DND-41 (cell line): ENCODE data around the gene ISG15.

Experiments used
- ATAC-seq: fragments of 200-7000 bp; cut with Tn5 transposase; 3 replicates; pipeline ENCODE4 v1.9.1; 2021; ENCODE audit warnings: low read depth; ENCODE audit not compliant: insufficient read depth
- DNase-seq: peaks from one replicate; pipeline ENCODE4 v3.0.0-alpha.2; 2020
- H2AFZ ChIP-seq: 2 replicates; pipeline ENCODE4 v1.6.0; 2012; ENCODE audit warnings: low read depth, low read length
- H3K27ac ChIP-seq: 2 replicates; pipeline ENCODE4 v1.5.1; 2012; ENCODE audit warnings: low read length, inconsistent platforms
- H3K27me3 ChIP-seq: fragments of 200-600 bp; sonication (generic); 2 replicates; pipeline ENCODE4 v1.6.0; 2012; ENCODE audit warnings: low read length, mild to moderate bottlenecking, inconsistent platforms; ENCODE audit not compliant: insufficient read depth, poor library complexity
- H3K36me3 ChIP-seq: 2 replicates; pipeline ENCODE4 v1.5.1; 2012; ENCODE audit warnings: low read length, inconsistent platforms; ENCODE audit not compliant: insufficient read depth
- H3K4me1 ChIP-seq: 2 replicates; pipeline ENCODE4 v1.5.1; 2012; ENCODE audit warnings: mild to moderate bottlenecking, low read length; ENCODE audit not compliant: insufficient read depth
- H3K4me2 ChIP-seq: 2 replicates; pipeline ENCODE4 v1.6.0; 2012; ENCODE audit warnings: mild to moderate bottlenecking, moderate library complexity, low read length, inconsistent platforms; ENCODE audit not compliant: insufficient read depth
- H3K4me3 ChIP-seq, 2 experiments: fragments of 200-600 bp in 1 of 2; shearing (Covaris generic) in 1 of 2; 2 replicates each; pipeline ENCODE4 v1.5.1; 2012 to 2016; ENCODE audit warnings: inconsistent platforms in 2 of 2, low read length in 2 of 2, mild to moderate bottlenecking in 2 of 2, low read depth in 1 of 2, moderate library complexity in 1 of 2
- H3K79me2 ChIP-seq: 2 replicates; pipeline ENCODE4 v1.6.0; 2012; ENCODE audit warnings: low read length, inconsistent platforms; ENCODE audit not compliant: insufficient read depth
- H3K9ac ChIP-seq: 2 replicates; pipeline ENCODE4 v1.6.0; 2012; ENCODE audit warnings: low read depth, mild to moderate bottlenecking, inconsistent platforms, low read length, moderate library complexity
- H3K9me3 ChIP-seq: 2 replicates; pipeline ENCODE4 v1.5.1; 2012; ENCODE audit warnings: low read length, moderate library complexity, mild to moderate bottlenecking, inconsistent platforms; ENCODE audit not compliant: insufficient read depth, severe bottlenecking
- H4K20me1 ChIP-seq: 2 replicates; pipeline ENCODE4 v1.6.0; 2012; ENCODE audit warnings: low read length; ENCODE audit not compliant: insufficient read depth
- CTCF ChIP-seq: IDR thresholded peaks from 2 replicates; pipeline ENCODE4 v1.5.1; 2012; ENCODE audit warnings: borderline replicate concordance, low read length, moderate library complexity, mild to moderate bottlenecking; ENCODE audit not compliant: poor library complexity, severe bottlenecking; ENCODE audit errors: extremely low read depth
- EZH2 ChIP-seq: IDR thresholded peaks from 3 replicates; pipeline ENCODE4 v1.6.1; 2012; ENCODE audit warnings: borderline replicate concordance, low read depth, mild to moderate bottlenecking, moderate library complexity, low read length, inconsistent platforms; ENCODE audit not compliant: severe bottlenecking

ISG15 gene

GRCh38 chr1:980602-981395, 32.5 kb upstream of the ISG15 start:
- H3K4me1 ChIP-seq, result peaks cover 9% of the 10 kb centered on the region
- DNase-seq, result no peak
- TF ChIP-seq EZH2 (no peak), CTCF (no peak)
- H3K9me3 ChIP-seq, result no peaks in the 10 kb centered on the region
- no peak overlapping the region for H3K9ac ChIP-seq
- H2AFZ ChIP-seq, result no peak overlapping the region
- no peak for ATAC-seq
- no peak overlapping the region for H3K4me3 ChIP-seq
- no peak overlapping the region for H3K4me2 ChIP-seq
- no peaks in the 10 kb centered on the region for H3K36me3 ChIP-seq
- no peak overlapping the region for H3K27ac ChIP-seq
- peaks cover 12% of the 10 kb centered on the region for H4K20me1 ChIP-seq
- peaks cover 4% of the 10 kb centered on the region for H3K27me3 ChIP-seq
- no peaks in the 10 kb centered on the region for H3K79me2 ChIP-seq

GRCh38 chr1:981491-981954, 31.8 kb upstream of the ISG15 start:
- H4K20me1 ChIP-seq, result peaks cover 12% of the 10 kb centered on the region
- H3K27ac ChIP-seq, result no peak overlapping the region
- TF ChIP-seq EZH2 (no peak), CTCF (no peak)
- H3K4me2 ChIP-seq, result no peak overlapping the region
- H3K27me3 ChIP-seq, result no peaks in the 10 kb centered on the region
- H3K9ac ChIP-seq, result no peak overlapping the region
- no peaks in the 10 kb centered on the region for H3K79me2 ChIP-seq
- peaks cover 2% of the 10 kb centered on the region for H3K4me1 ChIP-seq
- no peak for DNase-seq
- no peak for ATAC-seq
- no peak overlapping the region for H2AFZ ChIP-seq
- no peaks in the 10 kb centered on the region for H3K9me3 ChIP-seq
- no peak overlapping the region for H3K4me3 ChIP-seq
- no peaks in the 10 kb centered on the region for H3K36me3 ChIP-seq

GRCh38 chr1:981955-982558, 31.2 kb upstream of the ISG15 start, which contains the start of gene PERM1:
Gene PERM1, minus strand, starts transcription at chr1:982093. Its CDS starts 1,064 bp downstream, at chr1:981029.
- no peak within 1 kb of the TSS for H3K4me3 ChIP-seq
- no peaks in the 10 kb centered on the region for H3K79me2 ChIP-seq
- H3K36me3 ChIP-seq, result no peaks in the 10 kb centered on the region
- TF ChIP-seq EZH2, result no peak
- TF ChIP-seq CTCF, result no peak
- no peak for DNase-seq
- peaks cover 2% of the 10 kb centered on the region; the same call in 1 of the 2 replicates for H3K4me1 ChIP-seq
- H3K27me3 ChIP-seq, result no peaks in the 10 kb centered on the region
- no peak within 1 kb of the TSS for H2AFZ ChIP-seq
- H3K9me3 ChIP-seq, result no peaks in the 10 kb centered on the region
- no peak within 1 kb of the TSS for H3K27ac ChIP-seq
- H4K20me1 ChIP-seq, result peaks cover 12% of the 10 kb centered on the region
- H3K9ac ChIP-seq, result no peak within 1 kb of the TSS
- no peak within 1 kb of the TSS for H3K4me2 ChIP-seq
- ATAC-seq, result no peak
